ENCODE data around the gene TERT.

- TF ChIP-seq, protein P1, sequence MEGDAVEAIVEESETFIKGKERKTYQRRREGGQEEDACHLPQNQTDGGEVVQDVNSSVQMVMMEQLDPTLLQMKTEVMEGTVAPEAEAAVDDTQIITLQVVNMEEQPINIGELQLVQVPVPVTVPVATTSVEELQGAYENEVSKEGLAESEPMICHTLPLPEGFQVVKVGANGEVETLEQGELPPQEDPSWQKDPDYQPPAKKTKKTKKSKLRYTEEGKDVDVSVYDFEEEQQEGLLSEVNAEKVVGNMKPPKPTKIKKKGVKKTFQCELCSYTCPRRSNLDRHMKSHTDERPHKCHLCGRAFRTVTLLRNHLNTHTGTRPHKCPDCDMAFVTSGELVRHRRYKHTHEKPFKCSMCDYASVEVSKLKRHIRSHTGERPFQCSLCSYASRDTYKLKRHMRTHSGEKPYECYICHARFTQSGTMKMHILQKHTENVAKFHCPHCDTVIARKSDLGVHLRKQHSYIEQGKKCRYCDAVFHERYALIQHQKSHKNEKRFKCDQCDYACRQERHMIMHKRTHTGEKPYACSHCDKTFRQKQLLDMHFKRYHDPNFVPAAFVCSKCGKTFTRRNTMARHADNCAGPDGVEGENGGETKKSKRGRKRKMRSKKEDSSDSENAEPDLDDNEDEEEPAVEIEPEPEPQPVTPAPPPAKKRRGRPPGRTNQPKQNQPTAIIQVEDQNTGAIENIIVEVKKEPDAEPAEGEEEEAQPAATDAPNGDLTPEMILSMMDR (IDR thresholded peaks at IDR 0.05; ENCODE audit: insufficient read depth, low read length, poor library complexity, severe bottlenecking): no peak
- no peak for TF ChIP-seq EZH2phosphoT487 (conservative IDR thresholded peaks at IDR 0.05; ENCODE audit: low read length)
These were observed 72.1 kb downstream of the TERT start for GRCh38 chr5:1222621-1223277.
